HG02884 (cell line): ENCODE data around the gene ABCG4.
"Not testable (repeated sequence)": the region's sequence is repeated elsewhere in the genome, so short reads cannot be mapped to it uniquely, and the experiment has no call there.

Experiments
- ATAC-seq: cut with Tn5 transposase; IDR thresholded peaks from one replicate; pipeline ENCODE4 v1.9.1; 2021; ENCODE audit warnings: mild to moderate bottlenecking, moderate library complexity; ENCODE audit not compliant: unreplicated experiment

ABCG4 gene

DNA sequence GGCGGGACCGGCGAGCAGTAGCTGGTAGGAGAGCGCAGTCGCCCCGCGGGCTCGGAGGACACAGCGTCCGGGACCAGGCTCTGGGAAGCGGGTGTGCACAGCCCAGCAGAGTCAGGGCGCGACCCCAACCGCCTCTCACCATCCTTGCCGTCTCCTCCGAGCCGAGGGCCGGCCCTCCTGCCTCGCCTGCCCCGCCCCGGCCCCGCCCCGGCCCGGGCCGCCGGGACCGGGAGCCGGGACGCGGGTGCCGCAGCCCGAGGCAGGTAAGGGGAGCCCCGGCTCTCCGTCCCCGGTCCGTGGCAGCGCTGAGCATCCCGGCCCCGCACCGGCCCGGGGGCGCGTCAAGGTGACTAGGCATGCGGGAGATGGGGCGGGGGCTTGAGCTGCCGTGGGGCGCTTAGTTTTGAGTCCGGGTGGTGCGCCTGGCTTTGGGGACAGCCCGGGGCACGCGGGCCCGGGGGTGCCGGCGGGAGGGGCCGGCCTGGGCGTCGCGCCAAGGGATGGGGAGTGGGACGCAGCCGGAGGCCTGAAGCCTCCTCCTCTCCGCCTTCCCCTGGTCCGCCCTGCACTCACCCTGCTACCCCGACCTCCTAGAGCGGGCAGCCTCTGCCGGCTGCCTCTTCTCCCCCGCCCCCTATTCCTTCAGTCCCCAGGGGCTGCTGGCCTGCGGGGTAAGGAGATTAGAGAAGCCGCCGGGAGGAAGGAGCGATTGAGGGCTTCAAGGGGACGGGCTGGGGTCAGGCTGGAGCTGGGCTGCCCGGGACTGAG is at the start of gene ABCG4:
Gene ABCG4, plus strand, starts transcription at position 35 of the 768 bp plus-strand sequence. CDS start 914 bp downstream, outside the sequence.
- ATAC-seq: no peak

GRCh38 chr11:119099711-119100110 is 49.1 kb upstream of the ABCG4 start:
- no peak for ATAC-seq

GRCh38 chr11:119100246-119100970 is 48.4 kb upstream of the ABCG4 start:
- ATAC-seq: no peak

GRCh38 chr11:119100994-119101758 is 47.7 kb upstream of the ABCG4 start:
- ATAC-seq: no peak

DNA sequence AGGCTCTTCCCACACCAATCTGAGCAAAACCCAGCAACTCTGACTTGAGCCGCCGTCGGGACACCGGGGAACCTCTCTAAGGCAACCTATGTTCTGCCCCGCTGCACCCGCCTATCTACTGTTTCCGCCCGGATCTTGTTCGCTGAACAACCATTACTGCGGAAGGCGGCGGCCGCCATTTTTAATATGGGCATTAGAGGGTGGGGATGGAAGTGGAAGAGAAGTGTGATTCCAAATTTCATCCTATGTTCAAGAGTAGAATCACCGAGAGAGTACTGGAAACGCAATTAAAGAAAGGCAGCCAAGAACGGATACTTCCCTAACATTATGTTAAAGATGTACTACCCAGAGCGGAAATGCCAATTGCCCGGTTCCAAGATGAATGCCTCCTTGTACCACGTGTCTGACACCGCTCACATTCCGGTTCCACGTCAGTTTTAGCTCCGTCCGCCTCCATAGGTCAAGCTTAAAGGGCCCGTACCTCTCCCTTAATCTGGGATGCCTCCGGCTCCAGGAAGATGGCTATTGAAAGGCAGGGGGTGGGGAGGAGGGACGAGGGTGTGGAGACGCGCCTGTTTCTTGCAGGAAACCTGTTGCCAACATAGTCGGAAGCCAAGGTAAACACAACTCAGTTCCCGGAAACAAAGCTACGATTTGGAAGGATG is 47.0 kb upstream of the ABCG4 start, which contains the start of gene DPAGT1:
Gene DPAGT1, minus strand, starts transcription at position 95 of the 665 bp plus-strand sequence. CDS start 198 bp downstream, outside the sequence.
- peak; percentile 69 for ATAC-seq

GRCh38 chr11:119103161-119103664 is 45.6 kb upstream of the ABCG4 start:
- ATAC-seq: not testable (repeated sequence)

- no peak for ATAC-seq
Observed at GRCh38 chr11:119103793-119104192, 45.1 kb upstream of the ABCG4 start.

DNA sequence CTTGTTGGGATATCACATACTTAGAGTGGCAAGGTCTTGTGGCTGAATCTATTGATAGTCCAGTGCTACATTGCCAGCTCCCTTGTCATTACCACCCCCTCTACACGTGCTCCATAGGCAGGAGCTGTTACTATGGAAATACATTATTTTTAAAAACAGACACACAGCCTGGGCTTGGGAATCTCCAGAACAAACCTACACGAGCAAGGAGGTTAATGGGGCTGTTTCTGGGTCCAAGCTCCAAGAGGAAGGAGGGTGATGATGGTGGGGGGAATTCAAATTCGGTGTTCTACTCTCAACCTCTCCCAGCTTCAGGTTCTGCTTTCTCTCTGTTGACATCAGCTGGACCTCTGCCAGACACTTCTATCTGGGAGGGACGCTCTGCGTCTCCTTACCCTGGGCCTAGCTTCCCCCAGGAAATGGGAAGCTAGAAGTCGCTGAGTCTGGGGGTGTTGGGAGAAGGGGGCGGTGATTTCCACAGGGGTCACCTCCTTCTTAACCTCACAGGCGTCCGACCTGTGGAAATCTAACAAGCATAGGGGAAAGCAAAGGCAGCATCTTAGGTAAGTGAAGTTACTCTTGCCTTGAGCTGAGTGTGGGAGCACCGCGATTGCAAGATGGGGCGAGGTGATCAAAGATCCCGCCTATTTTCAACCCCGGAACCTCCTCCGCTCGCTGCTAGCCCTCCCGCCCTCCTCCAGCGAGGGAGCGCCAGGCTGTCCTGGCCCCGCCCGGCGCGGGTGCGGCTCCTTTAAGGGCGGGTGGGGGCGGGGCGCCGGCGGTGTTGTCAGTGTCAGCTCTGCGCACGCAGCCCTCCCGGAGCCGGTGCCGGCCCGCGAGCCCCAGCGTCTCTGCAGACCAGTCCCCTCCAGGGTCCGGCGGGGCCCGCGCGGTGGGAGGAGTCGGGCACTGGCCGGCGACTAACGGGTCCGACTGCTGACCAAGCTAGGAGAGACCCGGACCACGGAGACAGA is 42.0 kb upstream of the ABCG4 start, which contains the start of gene C2CD2L:
Gene C2CD2L, plus strand, starts transcription at position 781 of the 974 bp plus-strand sequence. CDS start 398 bp downstream, outside the sequence.
- peak; percentile 64 for ATAC-seq

DNA sequence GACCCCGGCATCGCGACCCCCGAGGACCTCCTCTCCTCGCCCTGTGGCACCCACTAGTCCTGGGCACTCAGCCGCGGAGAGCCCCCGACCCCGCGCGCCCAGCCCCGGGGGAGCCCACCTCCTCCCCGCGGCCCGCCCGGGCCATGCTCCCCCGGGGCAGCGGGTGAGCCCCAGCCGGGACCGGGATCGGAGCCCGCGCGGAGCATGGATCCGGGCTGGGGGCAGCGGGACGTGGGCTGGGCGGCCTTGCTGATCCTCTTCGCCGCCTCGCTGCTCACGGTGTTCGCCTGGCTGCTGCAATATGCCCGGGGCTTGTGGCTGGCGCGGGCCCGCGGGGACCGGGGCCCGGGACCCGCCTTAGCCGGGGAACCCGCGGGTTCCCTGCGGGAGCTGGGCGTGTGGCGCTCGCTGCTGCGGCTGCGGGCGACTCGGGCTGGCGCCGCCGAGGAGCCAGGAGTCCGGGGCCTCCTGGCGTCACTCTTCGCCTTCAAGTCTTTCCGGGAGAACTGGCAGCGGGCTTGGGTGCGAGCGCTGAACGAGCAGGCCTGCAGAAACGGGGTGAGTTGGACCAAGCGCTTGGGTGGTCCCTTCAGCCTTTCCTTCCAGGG is 41.2 kb upstream of the ABCG4 start:
- ATAC-seq: peak; percentile 28

DNA sequence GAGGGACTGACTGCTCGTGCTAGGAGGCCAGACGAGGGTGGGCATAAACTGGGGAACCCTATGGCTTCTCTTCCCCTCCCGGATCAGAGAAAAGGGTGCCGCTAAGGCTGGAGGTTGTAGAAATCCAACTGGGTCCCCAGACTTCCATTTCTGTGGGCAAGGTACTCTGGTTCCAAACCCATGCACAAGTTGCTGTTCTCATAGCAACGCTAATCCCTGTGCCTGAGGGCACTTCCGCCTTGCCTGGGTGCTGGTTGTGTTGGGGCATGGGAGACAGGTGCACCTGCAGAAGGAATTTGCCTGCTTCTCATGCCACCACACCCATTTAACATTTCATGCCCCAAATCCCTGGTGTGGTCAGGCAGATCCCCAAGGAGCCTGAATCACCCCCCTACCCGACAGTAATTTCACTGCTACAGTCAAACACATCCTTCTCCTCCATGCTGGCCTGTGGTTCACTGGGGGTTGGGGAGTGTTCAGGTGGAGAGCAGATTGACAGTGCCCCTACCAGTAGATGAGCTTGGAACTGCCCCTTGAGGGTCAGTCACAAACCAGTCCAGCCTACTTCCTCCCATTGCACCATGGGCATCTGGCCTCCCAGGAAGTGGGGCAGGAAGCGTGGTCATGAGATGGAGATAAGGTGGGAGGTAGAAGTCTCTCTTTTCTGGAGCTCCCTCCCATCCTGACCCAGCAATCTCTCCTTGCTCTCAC is 40.6 kb upstream of the ABCG4 start:
- no peak for ATAC-seq

- ATAC-seq: no peak
Observed at GRCh38 chr11:119108857-119109221, 40.0 kb upstream of the ABCG4 start.

DNA sequence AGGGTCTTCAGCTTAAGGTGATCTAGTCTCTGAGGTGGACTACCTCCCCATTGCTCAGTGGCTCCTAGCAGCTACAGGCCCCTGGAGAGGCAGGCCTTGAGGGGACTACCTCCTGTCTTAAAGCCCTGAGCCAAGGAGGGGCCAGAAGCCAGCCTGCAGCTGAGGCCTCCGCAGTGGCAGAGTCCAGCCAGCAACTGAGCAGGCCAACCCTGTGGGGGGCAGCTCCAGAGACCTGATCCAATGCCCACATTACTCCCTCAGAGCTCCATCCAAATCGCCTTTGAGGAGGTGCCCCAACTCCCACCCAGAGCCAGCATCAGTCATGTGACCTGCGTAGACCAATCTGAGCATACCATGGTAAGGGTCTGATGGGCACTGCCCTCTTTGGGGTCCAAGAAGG is 39.0 kb upstream of the ABCG4 start:
- ATAC-seq: no peak

GRCh38 chr11:119110439-119110838 is 38.4 kb upstream of the ABCG4 start:
- ATAC-seq: no peak

DNA sequence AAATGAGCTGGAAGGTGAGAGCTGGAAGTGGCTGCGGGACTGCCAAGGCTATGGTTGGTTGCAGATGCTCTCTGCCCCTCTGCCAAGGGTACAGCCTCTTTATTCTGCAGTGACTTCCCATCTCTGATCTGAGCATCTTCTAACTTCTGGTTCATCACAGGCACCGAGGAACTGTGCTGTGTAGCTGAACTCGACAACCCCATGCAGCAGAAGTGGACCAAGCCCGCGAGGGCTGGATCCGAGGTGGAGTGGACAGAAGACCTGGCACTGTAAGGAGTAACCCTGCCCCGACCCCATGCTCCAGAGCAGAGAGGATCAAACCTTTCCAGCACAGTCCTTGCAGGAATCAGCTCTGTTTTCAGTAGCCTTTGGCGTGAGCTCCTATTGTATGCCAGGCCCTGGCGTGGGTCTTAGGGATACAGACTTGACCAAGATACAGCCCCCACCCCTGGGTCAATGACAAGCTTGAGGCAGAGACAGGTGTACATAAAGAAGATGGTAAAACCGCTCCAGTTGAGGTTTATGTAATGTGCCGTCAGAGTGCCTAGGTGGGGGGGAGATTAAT is 37.4 kb upstream of the ABCG4 start:
- ATAC-seq: no peak

DNA sequence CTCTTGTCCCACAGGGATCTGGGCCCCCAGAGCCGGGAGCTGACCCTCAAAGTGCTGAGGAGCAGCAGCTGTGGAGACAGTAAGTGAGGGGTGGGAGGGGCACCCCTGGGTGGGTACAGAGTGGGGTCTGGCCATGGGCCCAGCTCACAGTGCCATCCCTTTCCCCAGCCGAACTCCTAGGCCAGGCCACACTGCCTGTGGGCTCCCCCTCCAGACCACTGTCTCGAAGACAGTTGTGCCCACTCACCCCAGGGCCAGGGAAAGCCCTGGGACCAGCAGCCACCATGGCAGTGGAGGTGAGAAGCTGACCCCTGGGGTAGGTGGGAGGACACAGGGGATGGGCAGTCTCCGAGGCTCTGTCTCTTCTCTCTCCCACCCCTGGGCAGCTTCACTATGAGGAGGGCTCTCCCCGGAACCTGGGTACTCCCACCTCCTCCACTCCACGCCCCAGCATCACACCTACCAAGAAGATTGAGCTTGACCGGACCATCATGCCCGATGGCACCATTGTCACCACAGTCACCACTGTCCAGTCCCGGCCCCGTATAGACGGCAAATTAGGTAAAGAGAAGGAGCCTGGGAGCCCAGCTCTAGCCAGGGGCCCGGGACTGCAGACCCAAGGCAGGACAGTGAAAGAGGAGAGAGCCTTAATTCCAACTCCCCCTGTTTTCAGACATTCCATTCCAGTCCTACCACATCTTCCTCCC is 36.4 kb upstream of the ABCG4 start:
- no peak for ATAC-seq

DNA sequence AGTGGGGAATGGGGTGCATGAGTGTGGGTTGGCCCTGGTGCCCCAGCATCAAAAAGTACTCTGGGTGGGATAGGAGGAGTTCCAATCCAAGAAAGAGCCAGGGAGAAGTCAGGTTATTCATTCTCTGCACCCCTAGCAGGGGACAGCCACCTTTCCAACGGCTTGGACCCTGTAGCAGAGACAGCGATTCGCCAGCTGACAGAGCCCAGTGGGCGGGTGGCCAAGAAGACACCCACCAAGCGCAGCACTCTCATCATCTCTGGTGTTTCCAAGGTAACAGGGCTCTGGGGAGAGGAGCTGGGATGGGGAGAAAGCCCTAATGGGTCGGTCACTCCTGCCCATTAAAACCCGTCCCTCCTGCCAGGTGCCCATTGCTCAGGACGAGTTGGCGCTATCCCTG is 35.1 kb upstream of the ABCG4 start:
- ATAC-seq: no peak

DNA sequence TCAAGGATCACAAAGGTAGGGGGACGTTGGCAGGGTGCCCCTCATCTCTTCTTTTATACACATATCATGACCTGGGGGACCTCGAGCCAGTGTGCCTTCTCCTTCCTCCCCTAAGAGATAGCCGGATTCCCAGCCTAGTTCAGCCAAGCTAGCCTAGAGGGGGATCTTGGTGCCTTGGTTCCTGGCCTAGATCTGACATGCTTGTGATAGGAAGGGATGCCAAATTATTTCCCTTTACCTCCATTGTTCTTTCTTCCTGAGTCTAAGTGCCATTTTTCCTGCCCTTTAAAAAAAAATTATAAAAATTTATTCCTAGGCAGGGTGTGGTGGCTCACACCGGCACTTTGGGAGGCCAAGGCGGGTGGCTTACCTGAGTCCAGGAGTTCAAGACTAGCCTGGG is 34.5 kb upstream of the ABCG4 start:
- no peak for ATAC-seq
